GM18502 (cell line): ENCODE measurements around the gene TMEM167A.

Experiments used
- ATAC-seq: cut with Tn5 transposase; IDR thresholded peaks from one replicate; pipeline ENCODE4 v1.9.1; 2021; ENCODE audit warnings: mild to moderate bottlenecking; ENCODE audit not compliant: unreplicated experiment, poor library complexity

TMEM167A gene, protein sequence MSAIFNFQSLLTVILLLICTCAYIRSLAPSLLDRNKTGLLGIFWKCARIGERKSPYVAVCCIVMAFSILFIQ

DNA sequence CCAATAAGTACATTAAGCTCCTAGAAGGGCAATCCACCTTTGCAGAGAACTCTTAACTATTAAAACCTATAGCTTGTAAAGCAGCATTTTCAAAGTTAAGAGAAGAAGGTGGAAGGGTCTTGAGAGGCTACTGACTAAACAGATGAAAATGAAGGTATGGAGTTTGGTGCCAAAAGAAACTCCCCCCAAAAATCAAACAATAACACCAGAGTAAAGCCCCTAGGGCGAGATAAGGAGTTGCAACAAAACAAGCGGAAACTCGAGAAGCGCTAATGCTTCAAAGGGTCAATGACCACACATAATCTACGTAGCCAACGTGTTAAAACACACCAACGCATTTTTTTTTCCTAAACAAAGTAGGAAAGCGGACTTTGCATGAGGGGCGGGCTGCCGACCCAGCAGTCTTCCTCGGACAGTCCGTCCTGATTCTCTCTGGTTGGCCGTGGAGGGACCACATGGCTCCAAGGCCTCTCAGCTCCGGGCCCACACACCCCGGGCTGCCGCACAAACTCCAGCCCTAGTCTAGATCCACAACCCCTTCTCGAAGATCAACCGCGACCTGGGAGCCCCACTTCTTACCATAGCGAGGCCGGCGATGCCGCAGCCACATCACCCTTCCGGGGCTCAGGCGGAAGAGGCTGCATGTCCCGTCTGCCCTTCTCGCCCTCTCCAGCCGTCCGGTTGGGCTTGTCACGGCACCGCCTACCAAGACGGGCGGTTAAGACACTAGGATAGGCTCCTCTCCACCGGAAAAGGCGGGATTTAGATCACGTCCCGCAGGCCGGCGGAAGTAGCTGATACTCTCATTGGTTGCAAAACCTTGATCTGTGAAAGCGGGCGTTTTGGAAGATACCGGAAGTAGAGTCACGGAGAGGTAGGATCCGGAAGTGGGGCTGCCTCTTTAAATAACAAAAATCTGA lies at the start of gene TMEM167A, which contains the start of gene XRCC4:
TMEM167A (minus strand) TSS at position 653 of the 920 bp plus-strand sequence; CDS start at position 582, 71 bp downstream.
XRCC4 (plus strand) TSS at position 806 of the 920 bp plus-strand sequence. CDS start 27,373 bp downstream, outside the sequence.
- peak; percentile 98 for ATAC-seq

GRCh38 chr5:83126501-83126900 lies 49.3 kb upstream of the TMEM167A start:
- no peak for ATAC-seq

DNA sequence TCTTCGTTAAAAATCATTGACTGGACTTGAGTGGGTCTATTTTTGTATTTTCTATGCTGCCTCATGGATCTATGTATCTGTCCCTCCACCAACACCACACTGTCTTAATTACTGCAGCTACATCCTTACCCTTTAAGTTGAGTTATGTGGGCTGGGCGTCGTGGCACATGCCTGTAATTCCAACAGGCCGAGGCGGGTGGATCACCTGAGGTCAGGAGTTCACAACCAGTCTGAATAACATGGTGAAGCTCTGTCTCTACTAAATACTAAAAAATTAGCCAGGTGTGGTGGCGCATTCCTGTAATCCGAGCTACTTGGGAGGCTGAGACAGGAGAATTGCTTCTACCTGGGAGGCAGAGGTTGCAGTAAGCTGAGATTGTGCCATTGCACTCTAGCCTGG lies 48.4 kb upstream of the TMEM167A start:
- no peak for ATAC-seq

DNA sequence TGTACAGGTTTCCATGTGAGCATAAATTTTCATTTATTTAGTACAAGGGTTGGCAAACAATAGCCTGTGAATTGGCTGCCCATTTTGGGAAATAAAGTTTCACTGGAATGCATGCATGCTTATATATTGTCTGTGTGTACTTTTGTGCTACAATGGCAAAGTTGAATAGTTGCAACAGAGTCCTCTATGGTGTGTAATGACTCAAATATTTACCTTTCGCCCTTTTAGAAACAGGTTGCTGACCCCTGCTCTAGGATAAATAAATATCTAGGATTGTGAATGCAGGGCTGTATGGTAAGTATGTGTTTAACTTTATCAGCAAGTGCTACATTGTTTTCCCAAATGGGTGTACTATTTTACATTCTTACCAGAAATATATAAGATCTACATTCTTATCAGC lies 47.4 kb upstream of the TMEM167A start:
- no peak for ATAC-seq

DNA sequence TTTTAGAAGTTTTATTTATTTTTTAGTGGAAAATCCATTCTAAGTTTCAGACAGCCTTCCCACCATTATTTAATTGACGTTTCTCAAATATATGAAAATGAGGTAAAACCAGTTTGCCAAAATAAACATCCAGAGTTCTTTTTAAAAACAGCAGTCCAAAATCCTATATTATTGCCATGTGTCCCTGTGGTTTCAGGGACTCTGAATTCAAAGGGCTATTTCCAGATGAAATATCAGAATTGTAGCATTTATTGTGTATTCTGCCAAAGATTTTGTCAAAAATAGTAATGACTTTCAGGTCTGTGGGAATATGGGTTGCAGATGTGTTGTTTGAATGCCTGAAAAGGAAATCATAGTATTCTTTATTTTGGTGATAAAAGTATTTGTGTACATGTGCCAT lies 41.8 kb upstream of the TMEM167A start:
- no peak for ATAC-seq

DNA sequence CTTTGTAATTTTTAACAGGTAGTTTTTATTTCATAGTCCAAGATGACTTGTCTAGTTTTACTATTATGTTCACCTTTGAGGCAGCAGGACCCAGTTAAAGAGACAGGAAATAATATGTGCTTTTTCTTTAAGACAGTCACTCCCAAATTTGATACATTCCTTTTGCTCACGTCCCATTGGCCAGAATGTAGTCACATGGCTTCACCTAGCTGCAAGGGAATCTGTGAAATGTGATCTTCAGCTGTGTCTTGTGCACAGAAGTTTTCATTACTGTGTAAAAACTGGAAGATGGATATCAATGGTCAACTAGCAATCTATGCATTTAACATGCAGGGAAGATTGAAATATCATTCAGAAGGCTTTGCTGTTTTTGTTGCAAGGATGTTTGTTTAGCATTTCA lies 41.3 kb upstream of the TMEM167A start:
- no peak for ATAC-seq

- no peak for ATAC-seq
Observed at GRCh38 chr5:83115816-83116215, 38.6 kb upstream of the TMEM167A start.

- ATAC-seq = no peak
Observed at GRCh38 chr5:83109380-83109779, 32.2 kb upstream of the TMEM167A start.

DNA sequence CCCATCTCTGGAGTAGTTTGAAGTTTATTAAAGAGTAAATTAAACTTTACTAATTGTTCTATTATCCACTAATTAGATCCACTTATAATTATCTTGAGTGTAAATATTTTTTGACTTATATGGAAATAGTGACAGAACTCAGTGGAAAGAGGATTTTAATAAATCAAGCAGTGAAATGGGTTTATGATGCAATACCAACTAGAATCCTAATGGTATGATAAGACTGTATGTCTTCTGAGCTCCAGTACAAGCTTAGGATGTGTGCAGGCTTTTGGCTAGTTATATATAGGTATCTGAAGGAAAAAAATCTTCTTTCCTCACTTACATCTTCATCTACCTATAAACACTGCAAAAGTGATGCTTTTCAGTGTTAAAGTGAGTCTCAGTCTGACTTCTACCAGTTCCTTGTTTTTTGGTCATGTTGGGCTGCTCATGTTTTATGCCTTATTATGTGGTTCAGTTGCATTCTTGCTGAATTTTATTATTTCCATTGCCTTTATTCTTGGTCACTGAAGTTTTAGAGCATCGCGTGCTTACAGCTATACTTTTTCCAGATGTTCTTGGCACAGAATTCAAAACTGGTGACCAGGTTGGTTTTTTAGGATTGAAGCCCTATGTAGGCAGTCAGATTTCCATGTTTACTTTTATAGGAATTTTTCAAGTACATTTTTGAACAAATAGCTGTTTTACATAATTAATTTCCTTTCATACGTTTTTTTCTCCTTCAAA lies 30.7 kb upstream of the TMEM167A start:
- no peak for ATAC-seq

GRCh38 chr5:83104021-83104420 lies 26.8 kb upstream of the TMEM167A start:
- ATAC-seq = no peak

DNA sequence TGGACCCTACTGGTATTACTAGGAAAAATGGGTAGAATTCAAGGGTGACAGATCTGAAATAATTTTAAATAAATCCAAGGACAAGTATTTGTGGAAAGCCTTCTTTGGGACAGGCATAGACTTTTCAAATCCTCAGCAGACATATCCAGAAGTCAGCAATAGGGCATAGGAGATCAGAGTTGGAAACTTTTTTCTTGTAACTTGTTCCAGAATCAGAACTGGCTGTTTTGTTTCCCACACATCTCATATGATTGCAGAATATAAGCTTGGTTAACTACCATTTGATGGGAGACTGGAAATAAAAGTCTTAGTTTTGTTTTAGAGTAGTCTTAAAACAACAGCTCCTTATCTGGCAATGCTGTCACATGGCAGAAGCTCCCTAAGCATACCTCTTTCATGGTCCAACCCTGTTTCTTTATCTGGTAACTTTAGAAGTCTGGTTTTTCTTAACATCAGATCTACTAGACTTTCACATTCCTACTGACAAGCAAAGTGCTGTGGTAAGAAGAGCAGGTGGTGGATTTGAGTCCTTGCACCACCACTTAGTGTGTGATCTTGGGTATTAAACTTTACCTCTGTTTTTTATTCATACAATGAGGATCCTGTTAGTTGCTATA lies 25.3 kb upstream of the TMEM167A start:
- no peak for ATAC-seq

DNA sequence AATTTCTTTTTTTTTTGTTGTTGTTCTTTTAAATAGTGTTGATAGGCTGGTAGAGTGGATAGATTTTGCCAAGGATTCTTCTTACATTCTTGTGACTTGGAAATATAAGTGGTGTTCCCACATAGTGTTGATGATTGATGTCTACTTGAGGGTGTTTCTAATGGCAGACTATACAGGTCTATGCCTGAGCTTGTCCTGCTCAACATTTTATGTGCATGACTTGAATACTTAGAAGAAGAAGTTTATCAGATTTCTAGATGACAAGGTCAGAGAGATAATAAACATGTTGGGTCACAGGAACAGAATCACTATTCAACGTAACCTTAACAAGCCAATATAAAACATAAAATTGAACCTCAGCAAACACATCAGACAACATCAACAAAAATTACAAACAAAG lies 24.3 kb upstream of the TMEM167A start:
- no peak for ATAC-seq

- no peak for ATAC-seq
Observed at GRCh38 chr5:83099445-83099844, 22.3 kb upstream of the TMEM167A start.

DNA sequence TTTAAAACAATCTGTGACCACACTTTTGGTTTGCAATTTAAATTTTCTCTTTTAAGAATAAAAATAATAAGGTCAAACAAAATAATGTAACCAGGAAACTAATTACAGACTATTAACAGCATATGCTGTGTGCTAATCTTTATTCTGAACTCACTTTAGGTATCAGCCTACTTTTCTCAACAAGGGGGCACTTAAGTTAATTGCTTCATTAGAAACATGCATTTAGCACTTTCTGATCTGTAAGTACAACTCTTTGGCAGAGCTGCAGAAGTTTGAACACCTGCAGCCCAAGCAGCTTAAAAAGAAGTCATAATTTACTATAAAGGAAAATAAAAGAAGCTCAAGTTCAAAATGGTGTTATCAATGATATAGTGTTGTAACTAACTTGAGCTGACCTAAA lies 21.8 kb upstream of the TMEM167A start:
- no peak for ATAC-seq

GRCh38 chr5:83097689-83098231 lies 20.6 kb upstream of the TMEM167A start:
- ATAC-seq = peak; percentile 57

GRCh38 chr5:83096660-83097339 lies 19.6 kb upstream of the TMEM167A start:
- ATAC-seq = no peak

GRCh38 chr5:83095957-83096539 lies 18.9 kb upstream of the TMEM167A start:
- no peak for ATAC-seq

GRCh38 chr5:83095163-83095956 lies 18.2 kb upstream of the TMEM167A start:
- ATAC-seq = no peak

DNA sequence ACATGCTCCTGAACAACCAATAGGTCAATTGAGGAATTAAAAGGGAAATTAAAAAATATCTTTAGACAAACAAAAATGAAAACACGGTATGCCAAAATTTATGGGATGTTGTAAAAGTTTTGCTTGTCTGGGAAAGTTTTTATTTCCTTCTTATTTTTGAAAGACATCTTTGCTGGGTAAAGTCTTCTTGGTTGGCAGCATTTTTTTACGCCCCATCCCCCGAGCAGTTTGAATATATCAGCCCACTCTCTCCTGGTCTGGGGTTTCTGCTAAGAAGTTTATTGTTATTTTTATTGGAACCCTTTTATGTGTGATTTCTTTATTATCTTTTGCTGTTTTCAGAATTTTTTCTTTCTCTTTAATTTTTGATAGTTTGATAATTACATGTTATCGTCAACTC lies 16.5 kb upstream of the TMEM167A start:
- ATAC-seq = no peak
